K562 (cell line): ENCODE results near the gene COA5. TPM values are rescaled to one million over a fixed set of nuclear protein-coding genes. Genes with fewer than 3 reads are reported as not detected.

Experiments
- BRD4 ChIP-seq: fragments of 200-600 bp; sonication (generic); IDR thresholded peaks from 2 replicates; pipeline ENCODE4 v1.6.1; 2017; ENCODE audit warnings: inconsistent platforms
- ESRRA ChIP-seq: fragments of 450-650 bp; IDR thresholded peaks from 2 replicates; pipeline ENCODE4 v1.6.1; 2014; ENCODE audit warnings: low read depth, mild to moderate bottlenecking, moderate library complexity, borderline replicate concordance
- GABPB1 ChIP-seq: sonication (generic); formaldehyde crosslinking; IDR thresholded peaks from 2 replicates; pipeline ENCODE4 v1.8.0; 2022; ENCODE audit warnings: mild to moderate bottlenecking, missing genetic modification reagents
- HNRNPH1 ChIP-seq: fragments of 200-400 bp; formaldehyde crosslinking; optimal IDR thresholded peaks from 2 replicates; pipeline ENCODE3; 2017; ENCODE audit warnings: low read depth, mild to moderate bottlenecking, low read length, moderate library complexity
- IFI16 ChIP-seq: fragments of 250-450 bp; sonication (Bioruptor Pico); IDR thresholded peaks from 2 replicates; pipeline ENCODE4 v2.1.2; 2022; ENCODE audit warnings: mild to moderate bottlenecking, inconsistent platforms
- JUND ChIP-seq, 2 experiments: IDR thresholded peaks; 2 replicates in 1 of 2; 3 replicates in 1 of 2; pipeline ENCODE4 v1.6.1; 2011; ENCODE audit warnings: borderline replicate concordance in 2 of 2, low read depth in 2 of 2, low read length in 2 of 2, improper control_type of control experiment in 1 of 2, missing biosample characterization in 1 of 2, missing genetic modification characterization in 1 of 2, missing genetic modification reagents in 1 of 2
- KDM2B ChIP-seq: fragments of 250-450 bp; sonication (Bioruptor Pico); IDR thresholded peaks from 2 replicates; pipeline ENCODE4 v1.8.0; 2021; ENCODE audit warnings: mild to moderate bottlenecking, moderate library complexity
- LARP7 ChIP-seq: fragments of 450-650 bp; IDR thresholded peaks from 2 replicates; pipeline ENCODE4 v1.6.1; 2016
- MTA3 ChIP-seq: fragments of 450-650 bp; formaldehyde crosslinking; IDR thresholded peaks from 2 replicates; pipeline ENCODE4 v1.6.1; 2017; ENCODE audit warnings: mild to moderate bottlenecking, borderline replicate concordance
- MTF1 ChIP-seq: fragments of 250-450 bp; sonication (Bioruptor Pico); IDR thresholded peaks from 2 replicates; pipeline ENCODE4 v1.9.0; 2021; ENCODE audit warnings: moderate library complexity, mild to moderate bottlenecking, inconsistent platforms, borderline replicate concordance
- NR2C1 ChIP-seq, 2 experiments: fragments of 450-650 bp; IDR thresholded peaks; 2 replicates each; pipeline ENCODE4 v1.6.1; 2017; ENCODE audit warnings: mild to moderate bottlenecking in 2 of 2, antibody characterized with exemption in 1 of 2, inconsistent platforms in 1 of 2, missing compliant biosample characterization in 1 of 2, missing genetic modification characterization in 1 of 2
- SIX5 ChIP-seq, 2 experiments: IDR thresholded peaks; 2 replicates each; pipeline ENCODE4 v1.6.1; 2011; ENCODE audit warnings: low read length in 2 of 2, borderline replicate concordance in 1 of 2, low read depth in 1 of 2, mild to moderate bottlenecking in 1 of 2, moderate library complexity in 1 of 2; ENCODE audit not compliant: insufficient read depth in 1 of 2
- SMARCE1 ChIP-seq: fragments of 450-650 bp; IDR thresholded peaks from 2 replicates; pipeline ENCODE4 v1.7.1; 2016; ENCODE audit warnings: mild to moderate bottlenecking
- SOX6 ChIP-seq: fragments of 450-650 bp; IDR thresholded peaks from 2 replicates; pipeline ENCODE4 v1.6.1; 2014; ENCODE audit warnings: mild to moderate bottlenecking
- TBL1XR1 ChIP-seq, 2 experiments: IDR thresholded peaks; 2 replicates each; pipeline ENCODE4 v1.6.1; 2012; ENCODE audit warnings: improper control_type of control experiment in 2 of 2, low read length in 2 of 2, mild to moderate bottlenecking in 1 of 2
- THRAP3 ChIP-seq: fragments of 450-650 bp; IDR thresholded peaks from 2 replicates; pipeline ENCODE4 v1.6.1; 2016; ENCODE audit warnings: mild to moderate bottlenecking, inconsistent platforms, borderline replicate concordance
- TRIM25 ChIP-seq: fragments of 450-650 bp; IDR thresholded peaks from 2 replicates; pipeline ENCODE4 v1.7.0; 2016; ENCODE audit warnings: borderline replicate concordance
- ZBTB49 ChIP-seq: sonication (generic); formaldehyde crosslinking; IDR thresholded peaks from 2 replicates; pipeline ENCODE4 v1.8.0; 2022; ENCODE audit warnings: missing genetic modification reagents, mild to moderate bottlenecking, borderline replicate concordance
- ZFX ChIP-seq: sonication (generic); formaldehyde crosslinking; IDR thresholded peaks from 2 replicates; pipeline ENCODE4 v1.8.0; 2022; ENCODE audit warnings: mild to moderate bottlenecking, missing genetic modification reagents, moderate library complexity
- ZNF12 ChIP-seq: sonication (generic); formaldehyde crosslinking; IDR thresholded peaks from 2 replicates; pipeline ENCODE4 v1.4.0; 2020; ENCODE audit warnings: mild to moderate bottlenecking, missing genetic modification reagents
- ZNF232 ChIP-seq: sonication (generic); formaldehyde crosslinking; IDR thresholded peaks from 2 replicates; pipeline ENCODE4 v1.8.0; 2022; ENCODE audit warnings: mild to moderate bottlenecking, missing genetic modification reagents
- ZNF76 ChIP-seq: fragments of 250-450 bp; sonication (Bioruptor Pico); IDR thresholded peaks from 2 replicates; pipeline ENCODE4 v1.4.0; 2020; ENCODE audit warnings: mild to moderate bottlenecking, moderate library complexity, borderline replicate concordance
- polyA plus RNA-seq, 8 experiments: library from polyadenylated mRNA; depleted of rRNA in 4 of 8; stranded (reverse) in 5 of 8; unstranded in 3 of 8; fragments of >200 nt; fragmentation: Nextera tagmentation in 2 of 8; fragmentation: Illumina TruSeq in 1 of 8; extraction: Ambion mirVana in 2 of 8; extraction: Trizol in 1 of 8; gene quantifications; 2 replicates each; pipeline versions ENCODE4 v1.2.1 to v1.2.3, GENCODE V29; 2011 to 2014; ENCODE audit warnings: inconsistent platforms in 1 of 8, missing spikeins in 1 of 8
- total RNA-seq, 7 experiments: library from RNA; depleted of rRNA in 6 of 7; stranded (reverse); fragments of >200 nt in 6 of 7; fragmentation: Illumina TruSeq in 2 of 7; extraction: Trizol in 2 of 7; gene quantifications; 2 replicates each; pipeline versions ENCODE4 v1.2.1 to v1.2.3, GENCODE V29; 2011 to 2021; ENCODE audit warnings: low replicate concordance in 1 of 7

Gene COA5
- total and polyA plus RNA-seq, 9 of the 15 experiments (the other 6 are each of a cell fraction or from before 2014, with no cell fraction given), result 17.9 to 77.6 (median 33.4) TPM

- 0 out of 2 replicates have a peak, but pooled peaks have one; percentile 8 for TF ChIP-seq ZBTB49
- TF ChIP-seq BRD4, result peak; percentile 90
- peak; percentile 74; the same call in 1 of the 2 replicates for TF ChIP-seq NR2C1 (IDR thresholded peaks at IDR 0.05)
- TF ChIP-seq NR2C1 (tag; IDR thresholded peaks at IDR 0.05), result peak; percentile 71
- TF ChIP-seq TRIM25, result no peak
- TF ChIP-seq THRAP3, result no peak
- peak; percentile 39; the same call in 1 of the 2 replicates for TF ChIP-seq SOX6
- no peak for TF ChIP-seq LARP7
- no peak for TF ChIP-seq HNRNPH1
- peak in 1 of 2 experiments; percentile 33; a peak in 1 of 4 replicates for TF ChIP-seq TBL1XR1 (IDR thresholded peaks at IDR 0.05; ENCODE audit: low read length in 2 of 2)
- TF ChIP-seq SMARCE1, result 0 out of 2 replicates have a peak, but pooled peaks have one; percentile 1
- TF ChIP-seq ZNF76, result no peak
- peak; percentile 72 for TF ChIP-seq ESRRA
- no peak for TF ChIP-seq IFI16 (CRISPR knock-in tag)
- peak; percentile 98 for TF ChIP-seq GABPB1 (CRISPR knock-in tag)
- no peak for TF ChIP-seq MTF1 (CRISPR knock-in tag)
- no peak for TF ChIP-seq ZNF12
- peak; percentile 34; the same call in 1 of the 2 replicates for TF ChIP-seq JUND (IDR thresholded peaks at IDR 0.05; ENCODE audit: borderline replicate concordance, low read depth, low read length)
- TF ChIP-seq JUND (tag; IDR thresholded peaks at IDR 0.05; ENCODE audit: borderline replicate concordance, low read depth, low read length), result no peak; the same call in 2 of the 3 replicates
- TF ChIP-seq ZNF232 (CRISPR knock-in tag), result 0 out of 2 replicates have a peak, but pooled peaks have one; percentile 38
- TF ChIP-seq MTA3, result peak; percentile 98
- peak in 1 of 2 experiments; percentile 26; a peak in 1 of 4 replicates for TF ChIP-seq SIX5 (IDR thresholded peaks at IDR 0.05; ENCODE audit: borderline replicate concordance in 1 of 2, insufficient read depth in 1 of 2, low read depth in 1 of 2, low read length in 2 of 2)
- TF ChIP-seq ZFX (CRISPR knock-in tag), result peak; percentile 99
- TF ChIP-seq KDM2B (CRISPR knock-in tag), result peak; percentile 4; the same call in 1 of the 2 replicates
These were observed at the start of gene COA5, which contains the start of gene UNC50 (continued) for GRCh38 chr2:98608116-98608961.
